Measurements from ENCODE around the gene TMED4.

TMED4 gene

GRCh38 chr7:44581879-44582603 lies at the start of gene TMED4:
Gene TMED4 (minus strand): TSS chr7:44582231. CDS start chr7:44582206, 25 bp downstream.
- peak; percentile 99 for DNase-seq

- no peak for DNase-seq
Observed at GRCh38 chr7:44631458-44632115, 49.6 kb upstream of the TMED4 start.

GRCh38 chr7:44630792-44631457 lies 48.9 kb upstream of the TMED4 start:
- DNase-seq, result no peak

- DNase-seq, result no peak
Observed at GRCh38 chr7:44629829-44630522, 47.9 kb upstream of the TMED4 start.

- DNase-seq, result no peak
Observed at GRCh38 chr7:44626620-44627019, 44.6 kb upstream of the TMED4 start.

- DNase-seq, result no peak
Observed at GRCh38 chr7:44625526-44626471, 43.8 kb upstream of the TMED4 start.

- no peak for DNase-seq
Observed at GRCh38 chr7:44624318-44624717, 42.3 kb upstream of the TMED4 start.

- no peak for DNase-seq
Observed at GRCh38 chr7:44622342-44623151, 40.5 kb upstream of the TMED4 start.

- no peak for DNase-seq
Observed at GRCh38 chr7:44621750-44622103, 39.7 kb upstream of the TMED4 start.

- no peak for DNase-seq
Observed at GRCh38 chr7:44621034-44621749, 39.2 kb upstream of the TMED4 start.

GRCh38 chr7:44618753-44619152 lies 36.7 kb upstream of the TMED4 start:
- no peak for DNase-seq

GRCh38 chr7:44618045-44618444 lies 36.0 kb upstream of the TMED4 start:
- no peak for DNase-seq

- DNase-seq, result no peak
Observed at GRCh38 chr7:44617225-44617890, 35.3 kb upstream of the TMED4 start.

- no peak for DNase-seq
Observed at GRCh38 chr7:44616545-44616944, 34.5 kb upstream of the TMED4 start.

GRCh38 chr7:44615793-44616192 lies 33.8 kb upstream of the TMED4 start:
- DNase-seq, result no peak

GRCh38 chr7:44615149-44615611 lies 33.1 kb upstream of the TMED4 start:
- no peak for DNase-seq

- no peak for DNase-seq
Observed at GRCh38 chr7:44609829-44610228, 27.8 kb upstream of the TMED4 start.

- no peak for DNase-seq
Observed at GRCh38 chr7:44608916-44609648, 27.1 kb upstream of the TMED4 start.

Data from hippocampal formation (tissue), 2 donors.